Astrocyte of the cerebellum (primary cell): ENCODE data around the gene LMTK3.

Experiments used
- DNase-seq: peaks from one replicate; pipeline ENCODE4 v3.0.0-alpha.2; 2011; ENCODE audit warnings: low read depth
- H3K4me3 ChIP-seq: 2 replicates; pipeline ENCODE4 v1.5.1; 2011; ENCODE audit warnings: mild to moderate bottlenecking, low read depth, low read length, moderate library complexity
- CTCF ChIP-seq: IDR thresholded peaks from 2 replicates; pipeline ENCODE4 v1.5.1; 2012; ENCODE audit warnings: low read length, low read depth, moderate library complexity, mild to moderate bottlenecking; ENCODE audit errors: missing control alignments
- in situ Hi-C: cut with HindIII; loops from 2 replicates; pipeline ENCODE4 v1.10.0; 2017; ENCODE audit warnings: low sequenced_read_pairs

The LMTK3 gene

GRCh38 chr19:48500830-48501493 lies 10.7 kb downstream of the LMTK3 start:
- no peak overlapping the region for H3K4me3 ChIP-seq
- in situ Hi-C loops = no loop called here
- no peak for TF ChIP-seq CTCF
- DNase-seq = no peak

GRCh38 chr19:48499316-48500090 lies 12.1 kb downstream of the LMTK3 start:
- no peak for TF ChIP-seq CTCF
- DNase-seq = no peak
- no peak overlapping the region for H3K4me3 ChIP-seq
- in situ Hi-C loops = no loop called here

GRCh38 chr19:48498595-48499311 lies 12.9 kb downstream of the LMTK3 start:
- no peak overlapping the region for H3K4me3 ChIP-seq
- DNase-seq = no peak
- in situ Hi-C loops = no loop called here
- no peak for TF ChIP-seq CTCF

GRCh38 chr19:48497728-48498594 lies 13.7 kb downstream of the LMTK3 start:
- in situ Hi-C loops = no loop called here
- no peak for DNase-seq
- TF ChIP-seq CTCF = no peak
- H3K4me3 ChIP-seq = no peak overlapping the region

- H3K4me3 ChIP-seq = no peak overlapping the region
These were observed 14.5 kb downstream of the LMTK3 start for GRCh38 chr19:48496959-48497727.

More at GRCh38 chr19:48496959-48497727, 14.5 kb downstream of the LMTK3 start:
- in situ Hi-C loops = no loop called here
- TF ChIP-seq CTCF = no peak
- no peak for DNase-seq
